Erythroblast (primary cell): Measurements from ENCODE around the gene SAMD7.

ENCODE experiments used
- GATA1 ChIP-seq: IDR thresholded peaks from 2 replicates; pipeline ENCODE4 v1.6.1; 2011; ENCODE audit warnings: low read depth, mild to moderate bottlenecking, control low read depth, low read length, moderate library complexity
- POLR2A ChIP-seq: IDR thresholded peaks from 2 replicates; pipeline ENCODE4 v1.6.1; 2011; ENCODE audit warnings: mild to moderate bottlenecking, low read length

GRCh38 chr3:169861871-169862270 lies 49.5 kb upstream of the SAMD7 start:
- TF ChIP-seq POLR2A (no peak), GATA1 (no peak)
